ENCODE results near the gene LSM14B. TPM values are rescaled to one million over a fixed set of nuclear protein-coding genes. Genes with fewer than 3 reads are reported as not detected.

Gene LSM14B
- total and polyA plus RNA-seq, 3 experiments from 2014 or later: 1.1 to 36.4 (median 35.8) TPM

- Histone ChIP-seq H3K4me1 (ENCODE audit: insufficient read depth, low read length) (no peaks in the 10 kb centered on the region), H3K36me3 (ENCODE audit: insufficient read depth, low read length) (no peaks in the 10 kb centered on the region), H3K27ac (ENCODE audit: low read depth, low read length) (no peak overlapping the region), H3K4me3 (ENCODE audit: low read length) (no peak overlapping the region), H3K9me3 (ENCODE audit: low read length) (peaks cover 4% of the 10 kb centered on the region), H3K27me3 (ENCODE audit: insufficient read depth, low read length, poor library complexity, severe bottlenecking) (no peaks in the 10 kb centered on the region)
- Mint-ChIP-seq H3K36me3 (peaks cover 16 to 36% (median 16%) of the 10 kb centered on the region in 3 donors), H3K27ac (no peak overlapping the region), H3K9me3 (peaks cover 0 to under 1% (median 0%) of the 10 kb centered on the region in 5 donors), H3K4me1 (peaks cover 16 to 47% (median 18%) of the 10 kb centered on the region in 3 donors), H3K27me3 (no peaks in the 10 kb centered on the region), H3K4me3 (no peak overlapping the region)
- CTCF ChIA-PET: interaction anchor here (1.9 kb wide), 1 partner anchor 140 kb away, joined by 6 read pairs; no protein-coding TSS in a partner anchor
- POLR2A ChIA-PET: no interaction called here
- no peak for DNase-seq
Measured at GRCh38 chr20:62151225-62151624, 28.9 kb downstream of the LSM14B start.

- no peaks in the 10 kb centered on the region for H3K36me3 ChIP-seq (ENCODE audit: insufficient read depth, low read length)
- no peak overlapping the region for H3K4me3 ChIP-seq (ENCODE audit: low read length)
- POLR2A ChIA-PET: no interaction called here
- H3K4me3 Mint-ChIP-seq: no peak overlapping the region
- peak overlapping the region in 3 of 8 donors; percentile 3 to 82 (median 33) for H3K27ac Mint-ChIP-seq
- CTCF ChIA-PET: interaction anchor here (1.9 kb wide), 1 partner anchor 141 kb away, joined by 6 read pairs; no protein-coding TSS in a partner anchor
- no peaks in the 10 kb centered on the region for H3K27me3 Mint-ChIP-seq
- H3K9me3 ChIP-seq (ENCODE audit: low read length): peaks cover 4% of the 10 kb centered on the region
- H3K4me1 ChIP-seq (ENCODE audit: insufficient read depth, low read length): no peaks in the 10 kb centered on the region
- peaks cover 16 to 49% (median 19%) of the 10 kb centered on the region in 3 donors for H3K4me1 Mint-ChIP-seq
- no peaks in the 10 kb centered on the region for H3K27me3 ChIP-seq (ENCODE audit: insufficient read depth, low read length, poor library complexity, severe bottlenecking)
- H3K9me3 Mint-ChIP-seq: peaks cover 0 to 2% (median 0%) of the 10 kb centered on the region in 5 donors
- H3K36me3 Mint-ChIP-seq: peaks cover 16 to 36% (median 16%) of the 10 kb centered on the region in 3 donors
- no peak for DNase-seq
- no peak overlapping the region for H3K27ac ChIP-seq (ENCODE audit: low read depth, low read length)
Measured at GRCh38 chr20:62151835-62152364, 29.6 kb downstream of the LSM14B start.

- no peaks in the 10 kb centered on the region for H3K4me1 ChIP-seq (ENCODE audit: insufficient read depth, low read length)
- CTCF ChIA-PET: interaction anchor here (1.1 to 2.4 kb wide), 3 partner anchors 18 to 156 kb away, joined by 3 to 12 read pairs (median 5); no protein-coding TSS in a partner anchor
- no peaks in the 10 kb centered on the region for H3K27me3 ChIP-seq (ENCODE audit: insufficient read depth, low read length, poor library complexity, severe bottlenecking)
- H3K27ac Mint-ChIP-seq: peak overlapping the region in 1 of 8 donors; percentile 51
- no peak for DNase-seq
- POLR2A ChIA-PET: no interaction called here
- H3K27ac ChIP-seq (ENCODE audit: low read depth, low read length): no peak overlapping the region
- H3K9me3 Mint-ChIP-seq: peaks cover 0 to 2% (median 0%) of the 10 kb centered on the region in 5 donors
- H3K27me3 Mint-ChIP-seq: no peaks in the 10 kb centered on the region
- peak overlapping the region in 2 of 7 donors; percentile 54 to 80 for H3K4me3 Mint-ChIP-seq
- no peak overlapping the region for H3K4me3 ChIP-seq (ENCODE audit: low read length)
- peaks cover 12 to 33% (median 19%) of the 10 kb centered on the region in 3 donors for H3K4me1 Mint-ChIP-seq
- no peaks in the 10 kb centered on the region for H3K36me3 ChIP-seq (ENCODE audit: insufficient read depth, low read length)
- H3K9me3 ChIP-seq (ENCODE audit: low read length): peaks cover 4% of the 10 kb centered on the region
- peaks cover 11 to 42% (median 16%) of the 10 kb centered on the region in 3 donors for H3K36me3 Mint-ChIP-seq
Measured at GRCh38 chr20:62155428-62156253, 33.4 kb downstream of the LSM14B start.

GRCh38 chr20:62156254-62156556, 33.9 kb downstream of the LSM14B start:
- Mint-ChIP-seq H3K36me3 (peaks cover 11 to 48% (median 16%) of the 10 kb centered on the region in 3 donors), H3K27me3 (no peaks in the 10 kb centered on the region), H3K4me1 (peaks cover 12 to 33% (median 19%) of the 10 kb centered on the region in 3 donors), H3K27ac (no peak overlapping the region), H3K4me3 (peak overlapping the region in 1 of 7 donors; percentile 54), H3K9me3 (peaks cover 0 to 2% (median 0%) of the 10 kb centered on the region in 5 donors)
- Histone ChIP-seq H3K36me3 (ENCODE audit: insufficient read depth, low read length) (no peaks in the 10 kb centered on the region), H3K4me1 (ENCODE audit: insufficient read depth, low read length) (no peaks in the 10 kb centered on the region), H3K4me3 (ENCODE audit: low read length) (no peak overlapping the region), H3K9me3 (ENCODE audit: low read length) (peaks cover 4% of the 10 kb centered on the region), H3K27me3 (ENCODE audit: insufficient read depth, low read length, poor library complexity, severe bottlenecking) (no peaks in the 10 kb centered on the region), H3K27ac (ENCODE audit: low read depth, low read length) (no peak overlapping the region)
- POLR2A ChIA-PET: no interaction called here
- DNase-seq: no peak
- CTCF ChIA-PET: interaction anchor here (0.7 to 2.4 kb wide), 3 partner anchors 13 to 157 kb away, joined by 3 to 12 read pairs (median 3); partner anchors contain the start of genes PSMA7 and SS18L1

- H3K4me1 ChIP-seq (ENCODE audit: insufficient read depth, low read length): no peaks in the 10 kb centered on the region
- peak; percentile 57 to 82 (median 66) for DNase-seq
- H3K36me3 ChIP-seq (ENCODE audit: insufficient read depth, low read length): no peaks in the 10 kb centered on the region
- H3K9me3 Mint-ChIP-seq: peaks cover 0 to 2% (median 0%) of the 10 kb centered on the region in 5 donors
- peak overlapping the region in 1 of 8 donors; percentile 38 for H3K27ac Mint-ChIP-seq
- H3K9me3 ChIP-seq (ENCODE audit: low read length): peaks cover 4% of the 10 kb centered on the region
- H3K4me3 Mint-ChIP-seq: no peak overlapping the region
- CTCF ChIA-PET: interaction anchor here (0.7 to 2.4 kb wide), 3 partner anchors 13 to 157 kb away, joined by 3 to 12 read pairs (median 3); partner anchors contain the start of genes PSMA7 and SS18L1
- POLR2A ChIA-PET: no interaction called here
- H3K27me3 ChIP-seq (ENCODE audit: insufficient read depth, low read length, poor library complexity, severe bottlenecking): no peaks in the 10 kb centered on the region
- no peaks in the 10 kb centered on the region for H3K27me3 Mint-ChIP-seq
- H3K4me3 ChIP-seq (ENCODE audit: low read length): no peak overlapping the region
- H3K27ac ChIP-seq (ENCODE audit: low read depth, low read length): no peak overlapping the region
- H3K4me1 Mint-ChIP-seq: peaks cover 12 to 33% (median 19%) of the 10 kb centered on the region in 3 donors
- peaks cover 11 to 52% (median 16%) of the 10 kb centered on the region in 3 donors for H3K36me3 Mint-ChIP-seq
Measured at GRCh38 chr20:62156592-62157386, 34.5 kb downstream of the LSM14B start.

- ChIA-PET CTCF (interaction anchor here (2.4 kb wide), 1 partner anchor 147 kb away, joined by 12 read pairs; no protein-coding TSS in a partner anchor), POLR2A (interaction anchor here (1.0 kb wide), 1 partner anchor 36 kb away, joined by 5 read pairs; the partner anchor contains the start of gene LSM14B)
- H3K4me1 ChIP-seq (ENCODE audit: insufficient read depth, low read length): no peaks in the 10 kb centered on the region
- Mint-ChIP-seq H3K36me3 (peaks cover 11 to 56% (median 13%) of the 10 kb centered on the region in 3 donors), H3K27me3 (no peaks in the 10 kb centered on the region), H3K4me1 (peaks cover 11 to 29% (median 17%) of the 10 kb centered on the region in 3 donors), H3K9me3 (peaks cover 0 to 2% (median 0%) of the 10 kb centered on the region in 5 donors), H3K4me3 (no peak overlapping the region), H3K27ac (no peak overlapping the region)
- H3K36me3 ChIP-seq (ENCODE audit: insufficient read depth, low read length): no peaks in the 10 kb centered on the region
- no peak for DNase-seq
- no peak overlapping the region for H3K27ac ChIP-seq (ENCODE audit: low read depth, low read length)
- H3K4me3 ChIP-seq (ENCODE audit: low read length): no peak overlapping the region
- H3K9me3 ChIP-seq (ENCODE audit: low read length): peaks cover 4% of the 10 kb centered on the region
- H3K27me3 ChIP-seq (ENCODE audit: insufficient read depth, low read length, poor library complexity, severe bottlenecking): no peaks in the 10 kb centered on the region
Measured at GRCh38 chr20:62157387-62158087, 35.3 kb downstream of the LSM14B start.

GRCh38 chr20:62158088-62158400, 35.8 kb downstream of the LSM14B start:
- H3K27ac ChIP-seq (ENCODE audit: low read depth, low read length): no peak overlapping the region
- POLR2A ChIA-PET: interaction anchor here (1.0 kb wide), 1 partner anchor 36 kb away, joined by 5 read pairs; the partner anchor contains the start of gene LSM14B
- no peaks in the 10 kb centered on the region for H3K36me3 ChIP-seq (ENCODE audit: insufficient read depth, low read length)
- H3K4me1 ChIP-seq (ENCODE audit: insufficient read depth, low read length): no peaks in the 10 kb centered on the region
- Mint-ChIP-seq H3K9me3 (peaks cover 0 to 2% (median 0%) of the 10 kb centered on the region in 5 donors), H3K4me3 (no peak overlapping the region), H3K4me1 (peaks cover 6 to 27% (median 16%) of the 10 kb centered on the region in 3 donors), H3K27me3 (no peaks in the 10 kb centered on the region), H3K27ac (peak overlapping the region in 1 of 8 donors; percentile 42), H3K36me3 (peaks cover 6 to 54% (median 9%) of the 10 kb centered on the region in 3 donors)
- DNase-seq: no peak
- H3K27me3 ChIP-seq (ENCODE audit: insufficient read depth, low read length, poor library complexity, severe bottlenecking): no peaks in the 10 kb centered on the region
- H3K4me3 ChIP-seq (ENCODE audit: low read length): no peak overlapping the region
- peaks cover 4% of the 10 kb centered on the region for H3K9me3 ChIP-seq (ENCODE audit: low read length)
- CTCF ChIA-PET: interaction anchor here (2.4 kb wide), 1 partner anchor 147 kb away, joined by 12 read pairs; no protein-coding TSS in a partner anchor
